Fibroblast of lung (primary cell): ENCODE data around the gene SH3GL2. TPM values are rescaled to one million over a fixed set of nuclear protein-coding genes. Genes with fewer than 3 reads are reported as not detected.

Experiments used
- DNase-seq, 2 donors: peaks; one replicate each; pipeline versions ENCODE4 v3.0.0 to v3.0.0-alpha.2; 2010; ENCODE audit warnings: low read depth in 2 of 2
- H2AFZ ChIP-seq: 2 replicates; pipeline ENCODE4 v1.5.1; 2012; ENCODE audit warnings: low read length, control low read depth, inconsistent platforms
- H3K27ac ChIP-seq: 2 replicates; pipeline ENCODE4 v1.5.1; 2011; ENCODE audit warnings: low read length, control low read depth; ENCODE audit not compliant: insufficient read depth
- H3K27me3 ChIP-seq: 2 replicates; pipeline ENCODE4 v1.5.1; 2011; ENCODE audit warnings: mild to moderate bottlenecking, low read length; ENCODE audit not compliant: control insufficient read depth, insufficient read depth
- H3K36me3 ChIP-seq: 2 replicates; pipeline ENCODE4 v1.5.1; 2011; ENCODE audit warnings: low read length; ENCODE audit not compliant: control insufficient read depth, insufficient read depth
- H3K4me1 ChIP-seq: 2 replicates; pipeline ENCODE4 v1.5.1; 2011; ENCODE audit warnings: low read length; ENCODE audit not compliant: control insufficient read depth, insufficient read depth; ENCODE audit errors: extremely low read depth
- H3K4me2 ChIP-seq: 2 replicates; pipeline ENCODE4 v1.5.1; 2011; ENCODE audit warnings: low read length, control low read depth; ENCODE audit not compliant: insufficient read depth; ENCODE audit errors: extremely low read depth
- H3K4me3 ChIP-seq, 4 experiments: fragments of 200-600 bp in 1 of 4; sonication (generic) in 1 of 4; replicated peaks in 1 of 4; 2 replicates each; pipeline ENCODE4 v1.5.1; 2011 to 2016; ENCODE audit warnings: low read length in 4 of 4, low read depth in 3 of 4, mild to moderate bottlenecking in 3 of 4, control low read depth in 2 of 4, inconsistent platforms in 1 of 4, mixed read lengths in 1 of 4; ENCODE audit not compliant: insufficient read depth in 1 of 4; ENCODE audit errors: control extremely low read depth in 1 of 4
- H3K79me2 ChIP-seq: 2 replicates; pipeline ENCODE4 v1.5.1; 2012; ENCODE audit warnings: mild to moderate bottlenecking, low read length, inconsistent platforms; ENCODE audit not compliant: control insufficient read depth, insufficient read depth
- H3K9ac ChIP-seq: 2 replicates; pipeline ENCODE4 v1.5.1; 2011; ENCODE audit warnings: mild to moderate bottlenecking, low read length, control low read depth; ENCODE audit not compliant: insufficient read depth
- H3K9me3 ChIP-seq: 2 replicates; pipeline ENCODE4 v1.5.1; 2012; ENCODE audit warnings: low read depth, low read length; ENCODE audit not compliant: control insufficient read depth, insufficient read depth
- H4K20me1 ChIP-seq: 2 replicates; pipeline ENCODE4 v1.5.1; 2011; ENCODE audit warnings: low read length; ENCODE audit not compliant: control insufficient read depth, insufficient read depth; ENCODE audit errors: extremely low read depth
- EZH2 ChIP-seq: IDR thresholded peaks from 2 replicates; pipeline ENCODE4 v1.5.1; 2012; ENCODE audit warnings: low read length, control low read depth, mild to moderate bottlenecking; ENCODE audit errors: missing control alignments
- polyA plus RNA-seq, 2 donors: library from polyadenylated mRNA; depleted of rRNA in 1 of 2; stranded (reverse) in 1 of 2; unstranded in 1 of 2; fragments of >200 nt; gene quantifications; 2 replicates each; pipeline ENCODE4 v1.2.1, GENCODE V29; 2011 to 2012; ENCODE audit warnings: missing spikeins in 1 of 2
- total RNA-seq: library from RNA; depleted of rRNA; stranded (reverse); fragments of >200 nt; gene quantifications from 2 replicates; pipeline ENCODE4 v1.2.1, GENCODE V29; 2014
- TF ChIP-seq, protein P1 (sequence below), 2 donors: IDR thresholded peaks in 1 of 2; conservative IDR thresholded peaks in 1 of 2; 1 replicate in 1 of 2; 2 replicates in 1 of 2; pipeline ENCODE4 v1.5.1; 2011 to 2012; ENCODE audit warnings: low read length in 2 of 2, control low read depth in 1 of 2, inconsistent platforms in 1 of 2, low read depth in 1 of 2, mild to moderate bottlenecking in 1 of 2

The SH3GL2 gene
- total and polyA plus RNA-seq, 2 donors (not counting 1 experiment from before 2014, with no cell fraction given), result 0.17 TPM; not detected in 1

DNA sequence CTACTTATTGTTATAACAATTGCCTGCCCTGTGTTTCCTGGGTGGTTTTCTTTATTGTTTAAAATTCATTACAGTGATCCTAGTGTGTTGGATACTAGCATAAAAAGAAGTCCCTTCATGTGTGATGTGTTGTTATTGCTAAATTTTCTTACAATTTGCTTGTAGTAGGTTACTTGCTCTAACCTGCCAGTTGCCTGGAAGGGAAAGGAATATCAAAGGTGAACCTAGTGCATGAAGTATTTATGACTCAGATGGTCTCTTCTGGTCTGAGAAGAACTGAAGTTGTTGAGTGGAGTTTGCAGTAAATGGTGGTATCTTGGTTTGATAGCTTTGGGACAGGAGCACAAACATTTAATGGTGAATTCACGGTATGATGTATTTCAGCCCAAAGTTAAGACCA, 58.0 kb downstream of the SH3GL2 start:
- Histone ChIP-seq H3K9ac (no peak overlapping the region), H3K27ac (no peak overlapping the region), H3K27me3 (no peaks in the 10 kb centered on the region), H3K9me3 (no peaks in the 10 kb centered on the region), H3K4me3 (no peak overlapping the region), H3K79me2 (no peaks in the 10 kb centered on the region), H2AFZ (no peak overlapping the region), H3K4me2 (no peak overlapping the region), H3K4me1 (no peaks in the 10 kb centered on the region), H3K36me3 (no peaks in the 10 kb centered on the region), H4K20me1 (no peaks in the 10 kb centered on the region)
- DNase-seq, result no peak
- TF ChIP-seq, protein P1, sequence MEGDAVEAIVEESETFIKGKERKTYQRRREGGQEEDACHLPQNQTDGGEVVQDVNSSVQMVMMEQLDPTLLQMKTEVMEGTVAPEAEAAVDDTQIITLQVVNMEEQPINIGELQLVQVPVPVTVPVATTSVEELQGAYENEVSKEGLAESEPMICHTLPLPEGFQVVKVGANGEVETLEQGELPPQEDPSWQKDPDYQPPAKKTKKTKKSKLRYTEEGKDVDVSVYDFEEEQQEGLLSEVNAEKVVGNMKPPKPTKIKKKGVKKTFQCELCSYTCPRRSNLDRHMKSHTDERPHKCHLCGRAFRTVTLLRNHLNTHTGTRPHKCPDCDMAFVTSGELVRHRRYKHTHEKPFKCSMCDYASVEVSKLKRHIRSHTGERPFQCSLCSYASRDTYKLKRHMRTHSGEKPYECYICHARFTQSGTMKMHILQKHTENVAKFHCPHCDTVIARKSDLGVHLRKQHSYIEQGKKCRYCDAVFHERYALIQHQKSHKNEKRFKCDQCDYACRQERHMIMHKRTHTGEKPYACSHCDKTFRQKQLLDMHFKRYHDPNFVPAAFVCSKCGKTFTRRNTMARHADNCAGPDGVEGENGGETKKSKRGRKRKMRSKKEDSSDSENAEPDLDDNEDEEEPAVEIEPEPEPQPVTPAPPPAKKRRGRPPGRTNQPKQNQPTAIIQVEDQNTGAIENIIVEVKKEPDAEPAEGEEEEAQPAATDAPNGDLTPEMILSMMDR (conservative IDR thresholded peaks at IDR 0.05 in 1 of 2, IDR thresholded peaks at IDR 0.05 in 1 of 2; ENCODE audit: low read depth in 1 of 2, low read length in 2 of 2), result no peak
- TF ChIP-seq EZH2, result no peak

DNA sequence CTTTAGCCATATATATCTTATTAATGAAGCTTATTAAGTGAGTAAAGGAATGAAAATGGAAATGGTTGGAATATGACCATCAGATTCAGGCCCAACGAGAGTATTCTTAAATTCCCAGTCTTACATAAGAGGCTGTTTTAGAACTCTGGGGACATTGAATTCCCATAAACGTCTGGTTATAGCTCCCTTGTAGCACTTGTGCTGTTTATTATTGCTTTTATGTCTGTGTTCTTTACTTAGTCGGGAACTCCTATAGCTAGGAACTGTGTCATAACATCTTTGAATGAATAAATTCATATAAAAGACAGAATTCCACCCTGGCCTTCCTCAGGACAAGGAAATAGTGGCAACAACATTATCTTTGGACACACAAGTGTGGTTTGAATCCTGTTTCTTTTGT, 58.4 kb downstream of the SH3GL2 start:
- Histone ChIP-seq H3K9ac (no peak overlapping the region), H3K79me2 (no peaks in the 10 kb centered on the region), H3K4me1 (no peaks in the 10 kb centered on the region), H3K4me3 (no peak overlapping the region), H3K27ac (no peak overlapping the region), H4K20me1 (no peaks in the 10 kb centered on the region), H3K27me3 (no peaks in the 10 kb centered on the region), H2AFZ (no peak overlapping the region), H3K4me2 (no peak overlapping the region), H3K9me3 (no peaks in the 10 kb centered on the region), H3K36me3 (no peaks in the 10 kb centered on the region)
- TF ChIP-seq, protein P1 (conservative IDR thresholded peaks at IDR 0.05 in 1 of 2, IDR thresholded peaks at IDR 0.05 in 1 of 2; ENCODE audit: low read depth in 1 of 2, low read length in 2 of 2), result no peak
- TF ChIP-seq EZH2, result no peak
- DNase-seq, result no peak

DNA sequence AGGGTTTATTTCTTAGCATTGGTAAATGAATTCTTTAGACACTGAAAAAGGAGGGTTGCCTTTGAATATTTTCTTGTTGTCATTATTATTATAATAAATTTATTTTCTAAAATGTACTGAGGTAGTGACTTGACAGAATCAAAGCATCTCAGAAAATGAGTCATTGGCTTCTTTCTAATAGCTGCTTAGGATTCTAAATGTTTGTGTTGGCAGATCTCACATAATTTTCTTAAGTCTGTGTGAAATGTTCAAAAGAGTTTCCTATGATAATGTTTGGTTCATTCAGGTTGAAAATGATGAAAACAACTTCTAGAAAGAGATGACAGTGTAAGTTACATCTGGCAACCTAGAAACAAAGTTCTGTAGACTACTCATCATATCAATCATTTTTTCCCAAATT, 69.7 kb downstream of the SH3GL2 start:
- no peak overlapping the region for H3K4me2 ChIP-seq
- no peaks in the 10 kb centered on the region for H3K4me1 ChIP-seq
- H3K9ac ChIP-seq, result no peak overlapping the region
- no peak overlapping the region for H2AFZ ChIP-seq
- H3K36me3 ChIP-seq, result no peaks in the 10 kb centered on the region
- no peak overlapping the region for H3K27ac ChIP-seq
- TF ChIP-seq, protein P1 (conservative IDR thresholded peaks at IDR 0.05 in 1 of 2, IDR thresholded peaks at IDR 0.05 in 1 of 2; ENCODE audit: low read depth in 1 of 2, low read length in 2 of 2), result no peak
- no peak for TF ChIP-seq EZH2
- no peaks in the 10 kb centered on the region for H3K27me3 ChIP-seq
- H4K20me1 ChIP-seq, result no peaks in the 10 kb centered on the region
- H3K4me3 ChIP-seq, result no peak overlapping the region
- H3K9me3 ChIP-seq, result no peaks in the 10 kb centered on the region
- H3K79me2 ChIP-seq, result no peaks in the 10 kb centered on the region
- peak in 1 of 2 donors; percentile 41 for DNase-seq
